Measurements from ENCODE around the gene ZMIZ1.

ZMIZ1 gene

DNA sequence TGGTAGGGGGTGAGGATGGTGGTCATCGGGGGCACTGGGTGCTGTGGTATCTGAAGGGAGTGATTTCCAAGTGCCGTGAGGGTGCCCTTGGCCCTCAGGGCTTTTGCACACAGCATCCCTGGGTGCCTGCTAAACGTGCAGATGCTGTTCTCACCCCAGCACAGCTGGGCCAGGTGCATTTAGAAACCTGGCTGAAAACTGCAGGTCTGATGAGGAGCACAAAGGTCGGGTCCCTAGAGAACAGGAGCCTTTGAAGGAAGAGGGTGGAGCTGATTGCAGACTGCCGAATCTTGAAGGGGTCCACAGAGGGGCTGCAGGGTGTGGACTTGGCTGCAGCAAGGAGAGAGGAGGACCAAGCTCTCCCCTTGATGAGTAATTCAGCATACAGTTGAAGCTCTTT lies 32.0 kb downstream of the ZMIZ1 start:
- DNase-seq, result no peak

- DNase-seq, result peak; percentile 52
Observed at GRCh38 chr10:79101560-79102497, 33.1 kb downstream of the ZMIZ1 start.

DNA sequence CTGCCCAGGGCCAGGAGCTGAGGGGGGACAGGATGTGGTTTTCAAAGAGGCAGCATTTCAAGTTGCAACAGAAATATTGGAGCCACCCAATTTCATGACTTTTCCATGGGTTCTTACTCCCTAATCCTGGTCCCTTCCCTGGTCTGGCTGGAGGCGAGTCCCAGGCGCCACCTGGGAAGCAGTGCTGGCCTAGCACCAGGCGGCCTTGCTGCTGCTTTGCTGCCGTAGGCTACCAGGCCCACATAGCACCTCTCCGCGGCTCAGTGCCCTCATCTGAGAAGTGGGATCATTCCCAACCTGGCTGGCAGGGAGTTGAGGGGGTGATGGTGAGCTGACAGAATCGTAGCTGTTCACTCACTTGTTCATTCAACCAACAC lies 33.7 kb downstream of the ZMIZ1 start:
- no peak for DNase-seq

DNA sequence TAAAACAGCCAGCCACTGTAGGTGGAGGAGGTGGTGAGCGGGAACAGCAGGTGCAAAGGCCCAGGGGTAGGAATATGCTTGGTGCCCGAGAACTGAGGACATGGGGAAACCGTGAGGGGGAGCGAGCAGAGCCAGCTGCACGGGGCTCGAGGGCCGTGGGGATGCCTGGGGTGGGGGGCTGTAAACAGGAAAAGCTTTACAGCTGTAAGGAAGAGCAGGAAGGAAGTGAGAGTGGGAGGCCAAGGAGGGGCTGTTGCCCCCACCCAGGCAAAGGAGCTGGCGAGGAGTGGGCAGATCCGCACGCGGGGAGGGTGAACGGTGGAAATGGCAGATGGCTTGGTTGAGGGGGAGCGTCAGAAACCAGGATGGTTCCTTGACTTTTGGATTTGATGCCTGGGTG lies 34.4 kb downstream of the ZMIZ1 start:
- DNase-seq, result no peak

DNA sequence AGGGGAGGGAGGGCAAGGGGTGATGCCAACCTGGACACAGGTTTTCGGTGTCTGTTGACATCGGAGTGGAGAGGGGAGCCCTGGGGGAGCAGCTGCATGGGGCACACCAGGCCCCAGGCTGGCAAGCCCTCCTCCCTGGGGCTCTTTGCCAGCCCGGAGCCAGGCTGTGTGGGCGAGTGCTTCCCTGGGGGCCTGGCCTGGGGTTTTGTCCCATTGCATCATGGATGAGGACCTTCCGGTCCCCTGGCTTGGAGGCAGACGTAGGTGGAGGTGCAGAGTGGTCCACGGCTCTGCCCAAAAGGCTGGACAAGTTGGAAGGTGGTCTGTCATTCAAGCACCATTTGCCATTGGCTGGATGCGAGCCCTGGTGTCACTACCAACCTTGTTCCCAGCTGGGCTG lies 34.8 kb downstream of the ZMIZ1 start:
- no peak for DNase-seq

DNA sequence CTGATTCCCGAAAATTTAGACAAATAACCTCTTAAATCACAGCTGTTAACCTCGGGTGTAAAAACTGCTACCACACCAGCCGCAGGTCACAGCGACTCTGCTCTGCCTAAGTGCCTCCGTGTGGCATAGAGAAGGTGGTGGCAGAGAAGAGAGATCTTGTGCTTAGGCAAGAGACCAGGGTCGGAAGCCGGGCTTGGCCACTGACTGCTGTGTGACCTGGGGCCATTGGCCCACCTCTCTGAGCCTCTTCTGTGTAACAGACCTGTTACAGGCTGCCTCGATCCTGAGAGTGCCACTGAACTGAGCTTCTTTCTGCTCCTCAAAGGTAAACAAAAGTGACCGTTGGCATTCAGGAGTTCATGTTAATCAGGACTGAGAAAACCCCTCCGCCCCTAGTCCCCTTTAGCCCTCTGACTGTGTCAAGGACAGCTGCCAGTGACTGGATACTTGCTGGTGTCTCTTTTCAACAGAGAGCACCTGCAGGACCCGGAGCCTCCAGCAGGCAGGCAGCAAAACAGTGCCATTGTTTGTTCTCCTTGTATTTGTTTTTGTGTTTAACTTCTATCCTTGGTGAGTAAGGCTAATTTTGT lies 36.5 kb downstream of the ZMIZ1 start:
- DNase-seq, result no peak

DNA sequence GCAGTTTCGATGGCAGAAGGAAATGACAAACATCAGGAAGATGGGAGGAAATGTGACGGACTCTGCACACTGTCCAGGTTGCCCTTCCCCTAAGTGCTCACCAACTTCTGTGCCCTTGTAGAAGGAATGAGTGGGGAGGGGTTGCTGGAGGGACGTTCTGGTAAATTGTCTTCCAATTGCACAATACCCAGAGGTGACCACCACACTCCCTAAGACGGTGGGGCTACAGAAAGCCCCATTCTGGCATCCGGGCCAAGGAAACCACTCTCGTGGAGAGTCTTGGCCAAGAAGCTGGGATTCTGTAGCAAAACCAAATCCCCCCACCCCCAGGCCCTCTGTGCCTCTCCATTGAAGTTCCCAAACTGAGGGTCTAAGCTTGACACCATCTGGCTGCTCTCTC lies 37.1 kb downstream of the ZMIZ1 start:
- no peak for DNase-seq

- DNase-seq, result no peak
Observed at GRCh38 chr10:79106256-79107050, 37.7 kb downstream of the ZMIZ1 start.

GRCh38 chr10:79107736-79108264 lies 39.0 kb downstream of the ZMIZ1 start:
- no peak for DNase-seq

DNA sequence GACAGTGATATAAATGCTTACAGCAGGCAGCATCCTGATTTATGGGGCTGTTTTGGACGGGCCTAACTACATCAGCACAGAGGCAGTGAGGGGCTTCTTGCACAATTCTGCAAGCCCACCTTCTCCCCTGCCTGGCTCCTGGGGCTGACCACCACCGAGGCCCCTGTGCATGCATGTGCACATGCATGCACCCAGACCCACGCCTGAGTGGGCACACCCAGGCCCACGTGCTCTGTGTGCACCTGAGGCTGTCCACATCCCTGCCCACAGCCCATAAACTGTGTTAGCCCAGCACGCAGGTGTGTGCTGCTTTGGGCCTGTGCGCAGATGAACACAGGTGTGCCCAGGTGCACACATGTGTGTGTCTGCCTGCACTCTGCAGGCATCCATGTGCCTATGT lies 40.0 kb downstream of the ZMIZ1 start:
- no peak for DNase-seq

DNA sequence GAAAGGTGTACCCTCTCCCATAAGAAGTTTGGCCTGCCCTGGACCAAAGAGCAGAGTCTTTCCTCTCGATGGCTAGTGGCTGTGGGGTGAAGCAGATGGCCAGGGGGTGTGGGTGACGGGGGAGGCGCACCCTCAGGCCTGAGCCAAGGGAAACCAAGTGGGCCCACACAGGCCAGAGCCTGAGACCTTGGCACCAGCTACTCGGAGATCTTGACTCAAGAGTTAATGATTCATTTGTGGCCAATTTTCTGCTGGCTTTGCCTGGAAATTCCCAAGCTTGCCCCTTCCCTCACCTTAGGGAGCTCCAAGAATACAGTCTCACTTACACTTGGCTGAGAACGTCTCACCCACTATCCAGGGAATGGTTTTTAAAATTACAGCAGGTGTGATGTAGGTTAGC lies 42.7 kb downstream of the ZMIZ1 start:
- peak; percentile 47 for DNase-seq

DNA sequence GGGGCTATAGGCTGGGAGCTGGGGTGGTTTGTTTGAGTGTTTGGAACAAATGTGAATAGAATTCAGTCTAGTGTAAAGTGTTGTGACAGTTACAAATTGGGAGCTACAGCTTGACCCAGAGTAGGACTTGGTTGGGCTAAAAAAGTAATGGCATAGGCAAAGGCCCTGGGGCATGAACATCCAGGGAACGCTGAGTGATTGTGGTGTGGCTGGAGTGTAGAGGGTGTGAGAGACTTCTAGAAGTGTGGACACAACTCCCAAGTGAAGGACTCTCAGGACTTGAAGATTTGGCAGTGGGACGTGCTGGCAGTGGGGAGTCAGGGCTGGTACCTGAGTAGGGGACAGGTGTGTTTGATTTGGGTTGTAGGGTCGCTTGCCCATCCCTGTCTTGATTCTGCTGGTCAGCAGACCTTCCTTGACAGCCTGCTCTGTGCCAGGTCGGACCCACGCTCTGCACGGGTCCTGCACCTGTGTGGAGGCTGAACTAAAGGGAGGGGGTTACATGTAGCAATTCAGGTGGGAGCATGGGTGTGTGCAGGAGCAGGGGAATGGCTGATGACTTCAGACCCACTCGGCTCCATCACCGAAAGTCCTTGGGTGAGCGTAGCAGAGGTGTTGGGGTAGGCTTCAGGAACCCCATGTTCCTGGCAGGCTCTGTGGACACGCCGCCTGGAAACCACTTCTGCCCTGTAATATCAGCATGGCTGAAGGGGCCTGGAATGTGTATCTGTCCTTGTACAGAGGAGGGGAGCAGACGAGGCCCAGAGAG lies 43.3 kb downstream of the ZMIZ1 start:
- DNase-seq, result no peak

- DNase-seq, result peak; percentile 75
Observed at GRCh38 chr10:79112881-79113431, 44.2 kb downstream of the ZMIZ1 start.

DNA sequence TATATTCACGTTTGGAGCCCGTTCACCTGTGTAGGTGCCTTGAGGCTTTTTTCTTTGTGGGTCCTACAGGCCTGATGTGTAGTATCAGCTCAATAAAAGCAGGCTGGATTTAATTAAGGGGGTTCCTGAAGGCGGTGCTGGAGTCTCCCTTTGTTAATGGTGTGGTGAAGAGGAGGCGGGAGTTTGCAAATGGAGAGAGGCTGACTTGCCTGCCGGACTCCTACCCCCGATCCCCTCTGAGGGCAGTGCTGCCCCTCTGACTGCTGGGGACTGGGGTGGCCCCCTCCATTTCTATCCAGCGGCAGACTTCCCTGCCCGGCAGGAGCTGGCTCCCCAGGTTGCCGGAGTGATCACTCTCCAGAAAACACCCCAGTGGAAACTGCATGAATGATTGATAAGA lies 45.1 kb downstream of the ZMIZ1 start:
- peak; percentile 58 for DNase-seq

DNA sequence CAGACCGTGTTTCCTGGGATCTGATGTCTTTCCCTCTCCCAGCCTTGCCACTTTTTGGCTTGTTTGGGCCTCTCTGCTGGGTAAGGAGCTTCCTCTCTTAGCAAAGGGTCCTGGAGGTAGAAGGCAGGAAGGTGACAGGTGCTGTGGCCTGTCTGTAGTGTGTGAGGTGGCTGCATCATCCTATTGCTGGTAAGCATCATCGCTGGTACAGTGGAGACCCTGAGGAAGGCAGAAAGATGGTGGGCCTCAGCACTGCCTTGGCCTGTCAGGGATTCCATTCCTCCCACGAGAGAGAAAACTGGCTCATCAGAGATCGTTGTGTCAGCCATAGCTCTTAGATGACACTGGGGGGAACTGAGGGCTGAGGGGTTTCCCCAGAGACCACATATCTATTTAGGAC lies 46.5 kb downstream of the ZMIZ1 start:
- DNase-seq, result no peak

GRCh38 chr10:79116368-79116767 lies 47.6 kb downstream of the ZMIZ1 start:
- no peak for DNase-seq

- DNase-seq, result no peak
Observed at GRCh38 chr10:79116801-79117723, 48.3 kb downstream of the ZMIZ1 start.

DNA sequence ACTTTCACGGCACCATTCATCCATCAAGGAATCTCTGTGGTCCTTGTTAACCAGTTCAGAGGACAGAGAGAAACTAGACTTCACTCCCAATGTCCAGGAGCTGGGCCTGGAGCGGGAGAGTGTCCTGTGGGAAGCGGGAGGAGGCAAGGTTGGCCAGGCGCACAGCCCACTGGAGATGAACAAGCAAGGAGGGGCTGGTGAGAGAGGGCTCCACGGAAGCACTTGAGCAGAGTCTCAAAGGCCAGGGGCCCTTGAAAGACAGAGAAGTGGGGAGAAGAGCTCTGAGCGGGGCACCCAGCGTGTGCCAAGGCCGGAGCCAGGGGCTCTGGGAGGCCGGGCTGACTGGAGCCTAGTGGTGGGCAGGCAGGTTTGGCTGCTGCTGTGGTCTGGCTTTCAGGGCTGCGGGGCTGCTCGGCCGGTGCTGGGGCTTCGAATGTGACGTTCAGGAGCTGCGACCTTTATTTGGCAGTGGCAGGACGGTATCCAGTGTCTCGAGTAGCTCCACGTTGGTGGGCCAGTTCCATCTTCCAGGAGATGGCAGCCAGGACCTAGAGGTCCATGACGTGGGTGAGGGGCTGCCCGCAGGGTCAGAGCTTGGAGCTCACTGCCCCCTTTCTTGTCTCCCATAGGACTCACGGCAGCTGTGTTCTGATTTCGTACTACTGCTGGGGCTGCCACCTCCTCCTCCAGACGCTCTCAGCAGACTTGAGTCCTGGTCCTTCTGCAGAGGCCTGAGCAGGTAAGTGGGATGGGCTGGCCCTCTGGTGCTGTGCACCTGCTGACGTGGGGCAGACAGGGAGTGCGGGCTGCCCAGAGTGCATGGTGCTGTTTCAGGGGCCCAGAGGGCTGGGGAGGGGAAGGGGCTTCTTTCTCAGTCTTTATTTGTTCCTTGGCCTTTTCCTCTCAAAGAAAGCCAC lies 49.8 kb downstream of the ZMIZ1 start:
- no peak for DNase-seq

DNA sequence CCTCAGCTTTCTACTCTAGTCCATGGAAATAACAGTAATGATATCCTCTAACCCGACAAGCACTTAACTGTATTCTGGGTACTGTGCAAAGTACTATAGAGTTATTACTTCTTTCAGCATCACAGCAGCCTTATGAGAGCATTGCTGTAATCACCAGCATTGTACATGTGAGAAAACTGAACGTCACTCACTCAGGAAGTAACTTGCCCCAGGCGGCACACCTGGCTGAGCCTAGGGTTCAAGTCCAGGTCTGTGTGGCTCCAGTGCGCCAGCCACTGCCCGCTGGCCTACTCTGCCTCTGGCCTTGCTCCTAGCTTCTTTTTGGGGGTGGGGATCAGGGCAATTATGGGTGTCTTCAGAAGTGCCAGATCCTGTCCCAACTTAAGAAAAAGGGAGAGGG lies 50.5 kb downstream of the ZMIZ1 start:
- no peak for DNase-seq

- DNase-seq, result peak; percentile 66
Observed at GRCh38 chr10:79123547-79123963, 54.8 kb downstream of the ZMIZ1 start.
